Activated T-helper 2 cell treated with anti-CD3 and anti-CD28 coated beads, Interferon-gamma antibody, Interleukin-2, Interleukin-4, amounts not matched to agents 10 μg/mL and 5 μg/mL and 100 μg/mL, durations not matched to agents 14 hours and 24 hours and 36 hours (primary cell): ENCODE measurements around the gene ANKLE2. TPM values are rescaled to one million over a fixed set of nuclear protein-coding genes. Genes with fewer than 3 reads are reported as not detected.
"Not testable (repeated sequence)": the region's sequence is repeated elsewhere in the genome, so short reads cannot be mapped to it uniquely, and the experiment has no call there.

Experiments
- DNase-seq: peaks from one replicate; pipeline ENCODE4 v3.0.0; 2021; ENCODE audit warnings: low spot score
- H3K27ac Mint-ChIP-seq: one replicate; pipeline ENCODE4 v1.8.0; 2021; ENCODE audit warnings: mixed read lengths
- H3K27me3 Mint-ChIP-seq: one replicate; pipeline ENCODE4 v1.8.0; 2021; ENCODE audit warnings: low read depth, mixed read lengths
- H3K36me3 Mint-ChIP-seq: one replicate; pipeline ENCODE4 v1.8.0; 2021; ENCODE audit warnings: low read depth, mixed read lengths
- H3K4me1 Mint-ChIP-seq: one replicate; pipeline ENCODE4 v1.8.0; 2021; ENCODE audit warnings: low read depth, mixed read lengths
- H3K4me3 Mint-ChIP-seq: one replicate; pipeline ENCODE4 v1.8.0; 2021; ENCODE audit warnings: low read depth, mild to moderate bottlenecking, moderate library complexity, mixed read lengths
- H3K9me3 Mint-ChIP-seq: one replicate; pipeline ENCODE4 v1.8.0; 2021; ENCODE audit warnings: mixed read lengths
- intact Hi-C: fragments of 100-400 bp; cut with micrococcal nuclease; formaldehyde crosslinking; loops from one replicate; pipeline ENCODE4 v1.15.1; 2023
- total RNA-seq: library from RNA; stranded (reverse); gene quantifications from 2 replicates; pipeline ENCODE4 v1.2.3, GENCODE V29; 2022

Gene ANKLE2
- total RNA-seq, 1 donor from 2014 or later: 152 TPM

GRCh38 chr12:132708150-132708549, 53.5 kb downstream of the ANKLE2 start:
- Mint-ChIP-seq H3K27ac (peak overlapping the region; percentile 53), H3K4me3 (no peak overlapping the region), H3K4me1 (peaks cover 9% of the 10 kb centered on the region), H3K36me3 (peaks cover 34% of the 10 kb centered on the region), H3K27me3 (no peaks in the 10 kb centered on the region), H3K9me3 (no peaks in the 10 kb centered on the region)
- intact Hi-C loops: no loop called here
- DNase-seq: no peak

- H3K36me3 Mint-ChIP-seq: peaks cover 33% of the 10 kb centered on the region
- peak overlapping the region; percentile 17 for H3K4me3 Mint-ChIP-seq
- H3K9me3 Mint-ChIP-seq: no peaks in the 10 kb centered on the region
- peaks cover 7% of the 10 kb centered on the region for H3K4me1 Mint-ChIP-seq
- H3K27me3 Mint-ChIP-seq: no peaks in the 10 kb centered on the region
- no peak for DNase-seq
- intact Hi-C loops: no loop called here
- H3K27ac Mint-ChIP-seq: no peak overlapping the region
These were observed 54.4 kb downstream of the ANKLE2 start for GRCh38 chr12:132707241-132707640.

- Mint-ChIP-seq H3K9me3 (no peaks in the 10 kb centered on the region), H3K4me3 (no peak overlapping the region), H3K4me1 (peaks cover 3% of the 10 kb centered on the region), H3K36me3 (peaks cover 44% of the 10 kb centered on the region), H3K27ac (no peak overlapping the region), H3K27me3 (no peaks in the 10 kb centered on the region)
- no peak for DNase-seq
- intact Hi-C loops: no loop called here
These were observed 58.0 kb downstream of the ANKLE2 start for GRCh38 chr12:132703641-132704040.

GRCh38 chr12:132702640-132703039, 59.0 kb downstream of the ANKLE2 start:
- Mint-ChIP-seq H3K9me3 (no peaks in the 10 kb centered on the region), H3K36me3 (peaks cover 47% of the 10 kb centered on the region), H3K27ac (no peak overlapping the region), H3K27me3 (no peaks in the 10 kb centered on the region), H3K4me3 (no peak overlapping the region), H3K4me1 (peaks cover 3% of the 10 kb centered on the region)
- no peak for DNase-seq
- intact Hi-C loops: no loop called here

DNA sequence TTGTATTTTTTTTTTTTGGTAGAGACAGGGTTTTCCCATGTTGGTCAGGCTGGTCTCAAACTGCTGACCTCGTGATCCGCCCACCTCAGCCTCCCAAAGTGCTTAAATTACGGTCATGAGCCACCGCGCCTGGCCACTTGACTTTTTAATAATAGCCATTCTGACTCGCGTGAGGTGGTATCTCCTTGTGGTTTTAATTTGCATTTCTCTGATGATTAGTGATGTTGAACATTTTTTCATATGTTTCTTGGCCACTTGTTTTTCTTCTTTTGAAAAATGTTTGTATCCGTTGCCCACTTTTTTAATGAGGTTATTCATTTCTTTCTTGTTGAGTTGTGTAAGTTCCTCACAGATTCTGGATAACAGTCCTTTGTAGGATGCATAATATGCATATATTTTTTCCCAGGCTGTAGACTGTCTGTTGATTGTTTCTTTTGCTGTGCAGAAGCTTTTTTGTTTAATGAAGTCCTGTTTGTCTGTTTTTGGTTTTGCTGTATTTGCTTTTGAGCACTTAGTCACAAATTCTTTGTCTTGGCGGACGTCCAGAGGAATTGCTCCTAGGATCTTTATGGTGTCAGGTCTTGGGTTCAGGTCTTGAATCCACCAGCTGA, 61.3 kb downstream of the ANKLE2 start:
- no peak overlapping the region for H3K4me3 Mint-ChIP-seq
- peaks cover 48% of the 10 kb centered on the region for H3K36me3 Mint-ChIP-seq
- no peaks in the 10 kb centered on the region for H3K9me3 Mint-ChIP-seq
- peaks cover 3% of the 10 kb centered on the region for H3K4me1 Mint-ChIP-seq
- DNase-seq: no peak
- intact Hi-C loops: no loop called here
- no peaks in the 10 kb centered on the region for H3K27me3 Mint-ChIP-seq
- H3K27ac Mint-ChIP-seq: no peak overlapping the region

DNA sequence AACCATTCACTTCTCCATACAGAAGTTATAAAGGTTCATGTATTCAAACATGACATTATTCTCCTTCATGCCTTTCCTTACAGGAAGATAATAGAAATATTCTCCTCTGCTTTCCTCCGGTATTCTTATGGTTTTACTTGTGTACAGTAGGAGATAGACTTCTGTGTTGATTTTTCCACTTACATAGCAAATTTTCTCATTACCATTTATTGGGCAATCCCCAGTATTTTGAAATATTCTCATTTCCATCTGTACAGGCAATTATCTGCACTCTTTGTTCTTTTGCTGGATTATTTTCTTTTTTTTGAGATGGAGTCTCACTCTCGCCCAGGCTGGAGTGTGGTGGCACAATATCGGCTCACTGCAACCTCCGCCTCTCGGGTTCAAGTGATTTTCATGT, 63.3 kb downstream of the ANKLE2 start:
- Mint-ChIP-seq H3K4me1 (peaks cover 3% of the 10 kb centered on the region), H3K4me3 (no peak overlapping the region), H3K27me3 (no peaks in the 10 kb centered on the region), H3K36me3 (peaks cover 34% of the 10 kb centered on the region), H3K9me3 (no peaks in the 10 kb centered on the region), H3K27ac (no peak overlapping the region)
- intact Hi-C loops: no loop called here
- DNase-seq: no peak

- intact Hi-C loops: no loop called here
- H3K27ac Mint-ChIP-seq: no peak overlapping the region
- no peaks in the 10 kb centered on the region for H3K9me3 Mint-ChIP-seq
- no peak for DNase-seq
- H3K4me3 Mint-ChIP-seq: no peak overlapping the region
- no peaks in the 10 kb centered on the region for H3K27me3 Mint-ChIP-seq
- H3K4me1 Mint-ChIP-seq: peaks cover 3% of the 10 kb centered on the region
- H3K36me3 Mint-ChIP-seq: peaks cover 37% of the 10 kb centered on the region
These were observed 66.2 kb downstream of the ANKLE2 start for GRCh38 chr12:132695431-132695830.

GRCh38 chr12:132694888-132695287, 66.7 kb downstream of the ANKLE2 start:
- DNase-seq, H3K9me3 Mint-ChIP-seq, H3K27ac Mint-ChIP-seq, H3K4me1 Mint-ChIP-seq, H3K27me3 Mint-ChIP-seq, intact Hi-C loops, H3K4me3 Mint-ChIP-seq: not testable (repeated sequence)
- peaks cover 36% of the 10 kb centered on the region for H3K36me3 Mint-ChIP-seq

- H3K36me3 Mint-ChIP-seq: peaks cover 22% of the 10 kb centered on the region
- H3K27me3 Mint-ChIP-seq, H3K27ac Mint-ChIP-seq, H3K4me1 Mint-ChIP-seq, H3K9me3 Mint-ChIP-seq, DNase-seq, H3K4me3 Mint-ChIP-seq, intact Hi-C loops: not testable (repeated sequence)
These were observed 69.6 kb downstream of the ANKLE2 start for GRCh38 chr12:132692030-132692429.

DNA sequence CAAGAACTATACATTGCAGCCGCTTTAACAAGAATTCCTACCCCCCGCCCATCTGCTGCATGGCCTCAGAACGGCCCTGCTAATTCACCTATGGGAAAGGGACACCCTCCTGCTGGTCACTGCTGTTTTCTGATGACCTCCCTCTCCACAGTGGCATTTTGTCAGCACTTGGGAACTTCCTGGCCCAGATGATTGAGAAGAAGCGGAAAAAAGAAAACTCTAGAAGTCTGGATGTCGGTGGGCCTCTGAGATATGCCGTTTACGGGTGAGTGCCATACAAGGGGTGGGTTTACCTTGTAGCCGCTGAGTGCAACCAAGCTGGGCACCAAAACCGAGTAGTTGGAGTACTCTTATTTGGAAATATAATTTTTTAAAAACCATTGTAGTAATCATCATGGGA, 71.5 kb downstream of the ANKLE2 start:
- Mint-ChIP-seq H3K4me1 (peaks cover 15% of the 10 kb centered on the region), H3K27ac (no peak overlapping the region), H3K9me3 (no peaks in the 10 kb centered on the region), H3K27me3 (no peaks in the 10 kb centered on the region), H3K36me3 (peaks cover 25% of the 10 kb centered on the region), H3K4me3 (peak overlapping the region; percentile 31)
- no peak for DNase-seq
- intact Hi-C loops: no loop called here

- H3K4me1 Mint-ChIP-seq: peaks cover 17% of the 10 kb centered on the region
- no peak for DNase-seq
- no peaks in the 10 kb centered on the region for H3K9me3 Mint-ChIP-seq
- no peaks in the 10 kb centered on the region for H3K27me3 Mint-ChIP-seq
- no peak overlapping the region for H3K27ac Mint-ChIP-seq
- intact Hi-C loops: no loop called here
- peaks cover 27% of the 10 kb centered on the region for H3K36me3 Mint-ChIP-seq
- peak overlapping the region; percentile 63 for H3K4me3 Mint-ChIP-seq
These were observed 72.4 kb downstream of the ANKLE2 start for GRCh38 chr12:132689227-132689626.

GRCh38 chr12:132687211-132688164, 74.1 kb downstream of the ANKLE2 start, which contains the start of the genes POLE and PXMP2:
Gene POLE (minus strand): TSS chr12:132687342. CDS start chr12:132687315, 27 bp downstream.
Gene PXMP2 (plus strand): TSS chr12:132687587. CDS start chr12:132687671, 84 bp downstream.
- H3K4me3 Mint-ChIP-seq: peak within 1 kb of the TSS; percentile 82
- peaks cover 35% of the 10 kb centered on the region for H3K36me3 Mint-ChIP-seq
- H3K27ac Mint-ChIP-seq: peak within 1 kb of the TSS; percentile 75
- H3K9me3 Mint-ChIP-seq: no peaks in the 10 kb centered on the region
- intact Hi-C loops: loop anchor here (1.0 to 2.0 kb wide), 3 partner anchors 23 to 221 kb away; partner anchors contain the start of genes ANKLE2 and PGAM5
- peak; percentile 90 for DNase-seq
- H3K4me1 Mint-ChIP-seq: peaks cover 22% of the 10 kb centered on the region
- no peaks in the 10 kb centered on the region for H3K27me3 Mint-ChIP-seq

DNA sequence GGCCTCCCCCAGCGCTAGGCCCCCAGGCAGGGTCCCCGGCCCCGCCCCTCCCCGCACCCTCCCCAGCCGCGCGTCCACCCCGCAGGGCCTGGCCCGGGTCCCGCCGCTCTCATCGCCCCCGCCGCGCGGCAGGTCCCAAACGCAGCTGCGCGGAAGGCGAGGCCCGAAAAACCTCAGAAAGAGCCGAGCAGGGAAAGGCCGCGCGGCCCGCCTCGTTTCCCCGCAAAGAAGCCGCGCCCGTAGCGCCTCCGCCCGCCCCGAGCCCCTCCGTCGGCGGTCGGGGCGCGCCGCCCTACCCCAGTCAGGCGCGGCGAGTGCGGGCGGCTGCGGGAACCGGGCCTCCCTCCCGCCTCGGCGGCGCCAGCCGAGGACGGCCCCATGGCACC, 74.8 kb downstream of the ANKLE2 start:
- DNase-seq: no peak
- no peaks in the 10 kb centered on the region for H3K27me3 Mint-ChIP-seq
- intact Hi-C loops: loop anchor here (1.0 to 2.0 kb wide), 3 partner anchors 23 to 222 kb away; partner anchors contain the start of genes ANKLE2 and PGAM5
- H3K36me3 Mint-ChIP-seq: peaks cover 34% of the 10 kb centered on the region
- no peak overlapping the region for H3K27ac Mint-ChIP-seq
- peak overlapping the region; percentile 82 for H3K4me3 Mint-ChIP-seq
- H3K9me3 Mint-ChIP-seq: no peaks in the 10 kb centered on the region
- H3K4me1 Mint-ChIP-seq: peaks cover 22% of the 10 kb centered on the region
